GM06990 (cell line): ENCODE results near the gene TAF1A.

Experiments used
- DNase-seq: peaks from one replicate; pipeline ENCODE4 v3.0.0-alpha.2; 2011; ENCODE audit not compliant: insufficient read length; ENCODE audit errors: extremely low read depth
- H3K27me3 ChIP-seq: replicated peaks from 2 replicates; pipeline ENCODE4 v1.6.0; 2011; ENCODE audit warnings: low read length; ENCODE audit not compliant: control insufficient read depth, insufficient read depth
- H3K36me3 ChIP-seq: 2 replicates; pipeline ENCODE4 v1.5.1; 2011; ENCODE audit warnings: low read length; ENCODE audit not compliant: control insufficient read depth, insufficient read depth
- H3K4me3 ChIP-seq: replicated peaks from 2 replicates; pipeline ENCODE4 v1.5.1; 2011; ENCODE audit warnings: low read depth, mild to moderate bottlenecking, control low read depth, low read length
- TF ChIP-seq, protein P1 (sequence below): IDR thresholded peaks from 2 replicates; pipeline ENCODE4 v1.5.1; 2011; ENCODE audit warnings: low read length, control low read depth, mild to moderate bottlenecking, inconsistent platforms; ENCODE audit not compliant: insufficient read depth, poor library complexity, severe bottlenecking

The TAF1A gene

GRCh38 chr1:222579316-222579715, 10.4 kb downstream of the TAF1A start:
- DNase-seq = no peak
- TF ChIP-seq, protein P1, sequence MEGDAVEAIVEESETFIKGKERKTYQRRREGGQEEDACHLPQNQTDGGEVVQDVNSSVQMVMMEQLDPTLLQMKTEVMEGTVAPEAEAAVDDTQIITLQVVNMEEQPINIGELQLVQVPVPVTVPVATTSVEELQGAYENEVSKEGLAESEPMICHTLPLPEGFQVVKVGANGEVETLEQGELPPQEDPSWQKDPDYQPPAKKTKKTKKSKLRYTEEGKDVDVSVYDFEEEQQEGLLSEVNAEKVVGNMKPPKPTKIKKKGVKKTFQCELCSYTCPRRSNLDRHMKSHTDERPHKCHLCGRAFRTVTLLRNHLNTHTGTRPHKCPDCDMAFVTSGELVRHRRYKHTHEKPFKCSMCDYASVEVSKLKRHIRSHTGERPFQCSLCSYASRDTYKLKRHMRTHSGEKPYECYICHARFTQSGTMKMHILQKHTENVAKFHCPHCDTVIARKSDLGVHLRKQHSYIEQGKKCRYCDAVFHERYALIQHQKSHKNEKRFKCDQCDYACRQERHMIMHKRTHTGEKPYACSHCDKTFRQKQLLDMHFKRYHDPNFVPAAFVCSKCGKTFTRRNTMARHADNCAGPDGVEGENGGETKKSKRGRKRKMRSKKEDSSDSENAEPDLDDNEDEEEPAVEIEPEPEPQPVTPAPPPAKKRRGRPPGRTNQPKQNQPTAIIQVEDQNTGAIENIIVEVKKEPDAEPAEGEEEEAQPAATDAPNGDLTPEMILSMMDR = no peak
- no peak overlapping the region for H3K4me3 ChIP-seq
- no peaks in the 10 kb centered on the region for H3K27me3 ChIP-seq
- H3K36me3 ChIP-seq = no peaks in the 10 kb centered on the region; the same call in none of the 2 replicates

- TF ChIP-seq, protein P1 = no peak
- Histone ChIP-seq H3K4me3 (no peak overlapping the region), H3K36me3 (peaks cover 2% of the 10 kb centered on the region), H3K27me3 (no peaks in the 10 kb centered on the region)
- no peak for DNase-seq
Observed at GRCh38 chr1:222570837-222571236, 18.9 kb downstream of the TAF1A start.

DNA sequence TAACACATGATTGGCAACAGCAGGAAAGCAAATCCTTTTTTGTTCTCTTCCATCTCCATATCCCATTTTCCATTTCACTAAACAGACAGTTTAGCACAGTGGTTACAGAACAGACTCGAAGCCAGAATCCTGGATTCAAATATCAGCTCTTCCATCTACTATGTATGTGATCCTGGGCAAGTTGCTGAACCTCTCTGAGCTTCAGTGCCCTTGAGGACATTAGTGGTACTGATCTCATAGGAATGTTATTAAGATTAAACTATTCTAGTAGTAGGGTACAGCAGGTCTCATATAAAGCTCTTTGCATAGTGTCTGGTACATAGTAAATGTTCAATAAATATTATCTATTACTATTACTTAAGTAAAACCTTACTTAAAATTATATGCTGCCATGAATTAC, 28.1 kb downstream of the TAF1A start:
- no peak for DNase-seq
- Histone ChIP-seq H3K27me3 (no peaks in the 10 kb centered on the region), H3K4me3 (no peak overlapping the region), H3K36me3 (no peaks in the 10 kb centered on the region; the same call in 1 of the 2 replicates)
- TF ChIP-seq, protein P1 = no peak

- Histone ChIP-seq H3K4me3 (no peak overlapping the region), H3K27me3 (no peaks in the 10 kb centered on the region), H3K36me3 (no peaks in the 10 kb centered on the region; the same call in 1 of the 2 replicates)
- TF ChIP-seq, protein P1 = no peak
- DNase-seq = no peak
Observed at GRCh38 chr1:222557574-222557973, 32.2 kb downstream of the TAF1A start.

- Histone ChIP-seq H3K27me3 (no peaks in the 10 kb centered on the region), H3K4me3 (no peak overlapping the region), H3K36me3 (no peaks in the 10 kb centered on the region; the same call in 1 of the 2 replicates)
- DNase-seq = no peak
- TF ChIP-seq, protein P1 = no peak
Observed at GRCh38 chr1:222557148-222557547, 32.6 kb downstream of the TAF1A start.
